OCI-LY7 (cell line): ENCODE results near the gene FAM120B. TPM values are rescaled to one million over a fixed set of nuclear protein-coding genes. Genes with fewer than 3 reads are reported as not detected.

Experiments
- BruUV-seq: library from RNA; stranded (reverse); fragments of 400-500 nt; replicated peaks from 2 replicates; lab custom pipeline; 2021; lab: Mats Ljungman, UMichigan
- CTCF ChIA-PET: fragments of 300-600 bp; sonication (Branson Sonifier 250); formaldehyde crosslinking; loops from one replicate; lab custom pipeline; 2022; ENCODE audit warnings: antibody characterized with exemption; ENCODE audit not compliant: unreplicated experiment; lab: Charles Lee
- POLR2A ChIA-PET: fragments of 300-600 bp; sonication (Branson Sonifier 250); formaldehyde crosslinking; loops from one replicate; lab custom pipeline; 2022; ENCODE audit warnings: antibody characterized with exemption; lab: Charles Lee
- DNase-seq: peaks from one replicate; pipeline ENCODE4 v3.0.0-alpha.2; 2015; ENCODE audit warnings: low spot score
- H2AFZ ChIP-seq: fragments of 200-600 bp; sonication (generic), shearing (Covaris generic); 2 replicates; pipeline ENCODE4 v1.6.1; 2014; ENCODE audit warnings: mild to moderate bottlenecking, antibody characterized with exemption, low read length, moderate library complexity
- H3K27ac ChIP-seq: fragments of 200-600 bp; sonication (generic); 2 replicates; pipeline ENCODE4 v1.5.1; 2014; ENCODE audit warnings: mixed run types, low read depth, mild to moderate bottlenecking, moderate library complexity, low read length, inconsistent platforms; ENCODE audit not compliant: poor library complexity, severe bottlenecking
- H3K36me3 ChIP-seq: fragments of 200-600 bp; sonication (generic); 2 replicates; pipeline ENCODE4 v1.6.1; 2014; ENCODE audit warnings: mild to moderate bottlenecking, antibody characterized with exemption, low read length, moderate library complexity, mixed read lengths; ENCODE audit not compliant: insufficient read depth
- H3K4me1 ChIP-seq: fragments of 200-600 bp; sonication (generic); 2 replicates; pipeline ENCODE4 v1.5.1; 2014; ENCODE audit warnings: mild to moderate bottlenecking, low read length; ENCODE audit not compliant: insufficient read depth, poor library complexity, severe bottlenecking
- H3K4me2 ChIP-seq: fragments of 200-600 bp; sonication (generic); 2 replicates; pipeline ENCODE4 v1.6.1; 2014; ENCODE audit warnings: mild to moderate bottlenecking, low read length
- H3K4me3 ChIP-seq: fragments of 200-600 bp; sonication (generic); 2 replicates; pipeline ENCODE4 v1.5.1; 2014; ENCODE audit warnings: mild to moderate bottlenecking, low read depth, low read length; ENCODE audit not compliant: poor library complexity, severe bottlenecking
- H3K79me2 ChIP-seq: fragments of 200-600 bp; sonication (generic); 2 replicates; pipeline ENCODE4 v1.6.1; 2016; ENCODE audit warnings: low read depth, mild to moderate bottlenecking, low read length, moderate library complexity, mixed read lengths; ENCODE audit not compliant: insufficient read depth
- H3K9me2 ChIP-seq: fragments of 200-600 bp; sonication (generic); 2 replicates; pipeline ENCODE4 v1.6.1; 2016; ENCODE audit warnings: mild to moderate bottlenecking, low read length, mixed read lengths; ENCODE audit not compliant: insufficient read depth
- H3K9me3 ChIP-seq: fragments of 200-600 bp; sonication (generic); 2 replicates; pipeline ENCODE4 v1.6.1; 2014; ENCODE audit warnings: mild to moderate bottlenecking, mixed run types, low read length, mixed read lengths
- H4K20me1 ChIP-seq: fragments of 200-600 bp; sonication (generic); 2 replicates; pipeline ENCODE4 v1.6.1; 2014; ENCODE audit warnings: mild to moderate bottlenecking, antibody characterized with exemption, low read length, moderate library complexity, mixed read lengths; ENCODE audit not compliant: insufficient read depth
- EZH2phosphoT487 ChIP-seq: fragments of 200-600 bp; sonication (generic); IDR thresholded peaks from 2 replicates; pipeline ENCODE4 v1.6.1; 2018; ENCODE audit warnings: low read depth, borderline replicate concordance, mild to moderate bottlenecking, mixed run types, antibody characterized with exemption, low read length, moderate library complexity, mixed read lengths
- intact Hi-C: fragments of 100-400 bp; cut with micrococcal nuclease; formaldehyde crosslinking; loops from one replicate; pipeline ENCODE4 v1.10.0; 2022; ENCODE audit not compliant: unreplicated experiment
- total RNA-seq, 2 experiments: library from RNA; depleted of rRNA in 1 of 2; stranded (reverse); fragments of >200 nt in 1 of 2; shearing (Covaris generic) in 1 of 2; gene quantifications; 2 replicates each; pipeline ENCODE4 v1.2.3, GENCODE V29; 2014 to 2022
- TF ChIP-seq, protein P1 (sequence below): fragments of 200-600 bp; sonication (generic); conservative IDR thresholded peaks from 2 replicates; pipeline ENCODE4 v1.5.1; 2014; ENCODE audit warnings: mild to moderate bottlenecking, antibody characterized with exemption, low read length, moderate library complexity, mixed read lengths

FAM120B gene
- total RNA-seq, 2 experiments from 2014 or later: 12.8 to 32.9 TPM

DNA sequence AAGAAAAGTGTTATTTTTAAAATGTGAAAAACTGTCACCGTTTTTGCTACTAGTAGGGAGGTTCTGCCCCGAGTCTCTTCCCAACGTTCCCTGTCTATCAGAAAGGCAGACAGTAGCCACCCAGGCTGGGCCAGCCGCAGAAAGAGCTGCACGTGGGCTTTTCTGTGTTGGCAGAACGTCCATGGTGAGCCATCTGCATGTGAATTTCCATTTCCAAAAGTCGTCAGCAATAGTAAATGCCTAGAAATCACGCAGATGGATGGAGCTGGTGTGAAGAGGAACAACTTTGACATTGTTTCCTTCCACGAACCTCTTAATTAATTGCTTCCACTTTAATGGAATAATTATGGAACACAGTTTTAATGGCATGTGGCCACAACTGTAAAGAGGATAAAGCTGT lies 97.5 kb downstream of the FAM120B start:
- ChIA-PET CTCF (no interaction called here), POLR2A (no interaction called here)
- intact Hi-C loops: no loop called here

DNA sequence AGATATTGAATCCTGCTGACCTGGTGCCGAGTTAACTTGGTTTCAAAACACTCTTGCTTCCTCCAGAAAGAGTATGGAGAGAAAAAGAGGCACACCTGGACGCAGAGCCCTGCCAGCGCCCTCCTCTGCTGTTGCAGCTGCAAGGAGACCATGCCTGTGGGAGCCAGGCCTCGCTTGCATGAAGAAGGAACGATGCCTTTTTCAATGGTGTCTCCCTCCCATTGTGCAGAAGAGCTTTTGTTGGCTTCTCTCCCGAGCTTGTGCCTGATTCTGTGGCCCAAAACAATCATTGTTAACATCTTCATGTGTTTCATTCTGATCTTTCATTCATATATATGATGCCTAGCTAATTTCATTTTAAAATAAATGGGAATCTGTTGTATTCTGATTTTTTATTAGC lies 98.1 kb downstream of the FAM120B start:
- H3K9me2 ChIP-seq: no peaks in the 10 kb centered on the region
- POLR2A ChIA-PET: no interaction called here
- H3K4me3 ChIP-seq: no peak overlapping the region
- TF ChIP-seq, protein P1, sequence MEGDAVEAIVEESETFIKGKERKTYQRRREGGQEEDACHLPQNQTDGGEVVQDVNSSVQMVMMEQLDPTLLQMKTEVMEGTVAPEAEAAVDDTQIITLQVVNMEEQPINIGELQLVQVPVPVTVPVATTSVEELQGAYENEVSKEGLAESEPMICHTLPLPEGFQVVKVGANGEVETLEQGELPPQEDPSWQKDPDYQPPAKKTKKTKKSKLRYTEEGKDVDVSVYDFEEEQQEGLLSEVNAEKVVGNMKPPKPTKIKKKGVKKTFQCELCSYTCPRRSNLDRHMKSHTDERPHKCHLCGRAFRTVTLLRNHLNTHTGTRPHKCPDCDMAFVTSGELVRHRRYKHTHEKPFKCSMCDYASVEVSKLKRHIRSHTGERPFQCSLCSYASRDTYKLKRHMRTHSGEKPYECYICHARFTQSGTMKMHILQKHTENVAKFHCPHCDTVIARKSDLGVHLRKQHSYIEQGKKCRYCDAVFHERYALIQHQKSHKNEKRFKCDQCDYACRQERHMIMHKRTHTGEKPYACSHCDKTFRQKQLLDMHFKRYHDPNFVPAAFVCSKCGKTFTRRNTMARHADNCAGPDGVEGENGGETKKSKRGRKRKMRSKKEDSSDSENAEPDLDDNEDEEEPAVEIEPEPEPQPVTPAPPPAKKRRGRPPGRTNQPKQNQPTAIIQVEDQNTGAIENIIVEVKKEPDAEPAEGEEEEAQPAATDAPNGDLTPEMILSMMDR: no peak
- TF ChIP-seq EZH2phosphoT487: no peak
- intact Hi-C loops: no loop called here
- H3K27ac ChIP-seq: no peak overlapping the region
- H3K4me2 ChIP-seq: no peak overlapping the region
- no peaks in the 10 kb centered on the region for H3K79me2 ChIP-seq
- no peak overlapping the region for H2AFZ ChIP-seq
- DNase-seq: no peak
- BruUV-seq: no TSS peak
- no peaks in the 10 kb centered on the region for H4K20me1 ChIP-seq
- CTCF ChIA-PET: no interaction called here
- H3K9me3 ChIP-seq: no peaks in the 10 kb centered on the region
- H3K36me3 ChIP-seq: peaks cover 50% of the 10 kb centered on the region
- no peaks in the 10 kb centered on the region for H3K4me1 ChIP-seq

More for the DNA sequence above, 97.5 kb downstream of the FAM120B start:
- Histone ChIP-seq H3K9me2 (no peaks in the 10 kb centered on the region), H3K4me1 (no peaks in the 10 kb centered on the region), H3K27ac (no peak overlapping the region), H3K4me3 (no peak overlapping the region), H4K20me1 (no peaks in the 10 kb centered on the region), H3K9me3 (no peaks in the 10 kb centered on the region), H3K79me2 (no peaks in the 10 kb centered on the region), H3K36me3 (peaks cover 50% of the 10 kb centered on the region), H3K4me2 (no peak overlapping the region), H2AFZ (no peak overlapping the region)
- no peak for DNase-seq
- BruUV-seq: no TSS peak
- TF ChIP-seq, protein P1: no peak
- no peak for TF ChIP-seq EZH2phosphoT487

DNA sequence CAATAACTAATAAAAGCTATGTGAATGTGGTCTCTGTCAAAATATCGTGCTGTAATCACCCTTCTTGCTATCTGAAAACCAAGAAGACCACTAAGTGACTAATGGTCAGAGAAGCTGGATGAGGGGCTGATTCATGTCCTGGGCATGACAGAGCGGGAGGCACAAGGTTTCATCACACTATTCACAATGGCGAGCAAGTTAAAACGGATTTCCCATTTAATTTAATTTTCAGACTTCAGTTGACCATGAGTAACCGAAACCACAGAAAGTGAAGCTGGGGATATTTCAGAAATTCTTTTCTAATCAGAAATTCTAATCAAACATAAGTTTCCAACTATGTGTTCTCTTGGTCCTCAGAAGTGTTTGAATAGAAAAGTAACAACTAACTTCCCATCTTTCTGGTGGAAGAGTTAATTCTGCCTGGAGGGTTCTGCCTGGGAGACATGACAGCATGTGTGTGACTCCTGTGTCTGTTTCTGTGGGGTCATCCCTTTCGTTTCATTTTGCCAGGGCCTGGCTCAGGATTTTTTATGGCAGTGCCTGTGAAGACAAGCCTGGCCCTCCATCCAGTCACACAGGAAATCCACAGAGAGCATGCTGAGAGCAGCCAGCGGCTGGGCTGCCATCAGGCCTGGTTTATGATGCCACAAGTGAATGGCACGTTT lies 98.9 kb downstream of the FAM120B start:
- Histone ChIP-seq H2AFZ (no peak overlapping the region), H3K36me3 (peaks cover 48% of the 10 kb centered on the region), H4K20me1 (no peaks in the 10 kb centered on the region), H3K4me3 (no peak overlapping the region), H3K9me3 (no peaks in the 10 kb centered on the region), H3K4me1 (no peaks in the 10 kb centered on the region), H3K79me2 (no peaks in the 10 kb centered on the region), H3K27ac (no peak overlapping the region), H3K4me2 (no peak overlapping the region), H3K9me2 (no peaks in the 10 kb centered on the region)
- POLR2A ChIA-PET: no interaction called here
- BruUV-seq: no TSS peak
- no peak for DNase-seq
- no peak for TF ChIP-seq EZH2phosphoT487
- TF ChIP-seq, protein P1: no peak
- CTCF ChIA-PET: interaction anchor here (0.6 kb wide), 1 partner anchor 12 kb away, joined by 3 read pairs; no protein-coding TSS in a partner anchor
- intact Hi-C loops: no loop called here
